Activated CD4-positive, alpha-beta T cell treated with anti-CD3 and anti-CD28 coated beads for 4 hours (primary cell): ENCODE data around the gene RPGRIP1L.

Experiments
- DNase-seq, 2 donors: peaks; one replicate each; pipeline ENCODE4 v3.0.0-alpha.2; 2020

RPGRIP1L gene

GRCh38 chr16:53703590-53704444 lies at the start of gene RPGRIP1L, which contains the start of gene FTO:
RPGRIP1L (minus strand) TSS chr16:53703859; CDS start chr16:53700723, 3,136 bp downstream.
FTO (plus strand) TSS chr16:53704156.
- DNase-seq = peak; percentile 92 to 99

GRCh38 chr16:53753431-53753830 lies 49.8 kb upstream of the RPGRIP1L start:
- DNase-seq = no peak

DNA sequence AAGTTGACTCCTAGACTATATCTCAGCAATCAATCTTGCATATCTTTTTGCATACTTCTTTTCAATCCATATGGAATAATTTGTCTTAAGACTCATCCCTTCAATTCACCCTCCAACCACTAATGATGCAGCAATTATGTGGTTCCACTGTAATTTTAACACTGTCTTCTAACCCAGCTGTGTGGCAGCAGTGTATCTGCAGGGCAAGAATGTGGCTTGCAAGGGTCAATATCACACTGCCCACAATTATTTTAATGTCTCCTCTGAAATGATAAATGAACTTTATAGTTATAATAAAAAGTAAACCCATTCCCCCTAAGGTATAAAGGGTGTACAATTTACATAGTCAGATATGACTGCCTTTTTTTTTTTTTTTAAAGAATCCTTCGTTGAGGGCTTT lies 48.9 kb upstream of the RPGRIP1L start:
- no peak for DNase-seq

GRCh38 chr16:53745753-53746266 lies 42.2 kb upstream of the RPGRIP1L start:
- DNase-seq = no peak

- no peak for DNase-seq
Measured at GRCh38 chr16:53745086-53745485, 41.4 kb upstream of the RPGRIP1L start.

DNA sequence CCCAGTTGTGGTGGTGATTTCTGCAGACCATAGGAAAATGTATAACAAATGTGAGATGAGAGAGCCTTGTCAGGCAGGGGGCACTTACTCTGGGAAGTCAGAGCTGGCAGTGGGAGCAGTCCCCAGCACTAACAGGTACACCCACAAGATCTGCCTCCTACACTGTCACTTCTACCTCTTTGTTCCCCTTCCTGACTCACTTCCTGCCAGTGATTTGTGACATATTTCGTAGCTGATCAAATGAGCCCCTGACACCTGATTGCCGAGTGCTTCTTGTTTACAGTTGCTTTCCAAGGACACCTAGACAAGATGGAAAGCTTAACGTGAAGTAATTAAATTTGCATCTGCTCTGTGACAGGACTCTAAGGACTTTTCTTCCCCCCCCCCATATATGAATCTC lies 40.8 kb upstream of the RPGRIP1L start:
- peak; percentile 29 to 34 for DNase-seq

DNA sequence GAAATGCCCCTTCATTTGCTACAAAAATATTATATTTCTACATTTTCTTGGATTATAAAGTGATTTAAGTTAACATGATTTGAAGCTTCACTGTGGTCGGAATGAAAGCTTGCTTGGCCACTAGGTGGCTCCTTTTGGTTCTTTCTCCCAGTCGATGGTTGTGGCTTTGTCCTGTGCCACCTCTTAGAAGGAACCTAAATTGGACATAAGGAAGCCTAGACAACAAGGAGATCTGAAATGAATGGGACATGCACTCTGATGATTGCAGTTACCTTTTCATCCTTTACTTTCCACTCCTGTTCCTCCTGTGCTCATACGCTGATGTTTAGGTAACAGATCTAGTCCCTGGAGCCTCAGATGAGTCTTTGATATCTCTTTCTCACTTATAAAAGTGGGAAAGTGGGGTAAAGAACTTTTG lies 39.5 kb upstream of the RPGRIP1L start:
- peak; percentile 5 to 21 for DNase-seq

DNA sequence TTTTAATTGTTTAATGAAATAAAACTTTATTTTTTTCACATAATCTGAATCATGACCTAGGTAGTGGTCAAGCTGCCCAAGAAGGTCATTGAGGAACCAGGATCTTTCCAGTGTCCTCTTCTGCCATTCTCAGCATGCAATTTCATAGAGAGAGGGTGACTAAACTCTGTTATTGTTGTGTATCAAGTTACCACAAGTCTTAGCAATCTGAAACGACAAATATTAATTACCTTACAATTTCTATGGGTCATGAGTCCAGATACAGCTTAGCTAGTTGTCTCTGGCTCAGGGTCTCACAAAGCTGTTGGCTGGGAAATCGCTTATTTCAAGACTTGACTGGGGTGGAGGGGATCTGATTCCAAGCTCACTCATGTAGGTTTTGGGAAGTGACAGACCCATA lies 37.9 kb upstream of the RPGRIP1L start:
- no peak for DNase-seq

- DNase-seq = no peak
Measured at GRCh38 chr16:53740933-53741531, 37.4 kb upstream of the RPGRIP1L start.

DNA sequence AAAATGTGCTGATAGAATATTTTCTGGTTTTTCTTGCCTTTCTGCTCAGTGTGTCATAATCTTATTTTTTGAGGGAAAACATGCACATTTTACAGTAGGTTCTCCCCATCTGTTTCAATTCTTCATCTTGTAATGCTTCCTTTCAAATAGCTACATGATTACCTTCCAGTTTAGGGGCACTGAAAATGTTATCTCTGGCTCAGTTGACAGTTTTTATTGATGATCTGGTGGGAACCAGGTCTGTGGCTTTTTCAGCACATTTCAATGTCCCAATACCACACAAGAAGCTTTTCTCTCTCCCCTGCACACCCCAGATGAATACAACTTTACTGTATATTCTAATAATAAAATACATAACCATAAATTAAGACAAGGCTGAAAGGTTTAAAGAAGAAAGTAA lies 36.8 kb upstream of the RPGRIP1L start:
- DNase-seq = no peak

DNA sequence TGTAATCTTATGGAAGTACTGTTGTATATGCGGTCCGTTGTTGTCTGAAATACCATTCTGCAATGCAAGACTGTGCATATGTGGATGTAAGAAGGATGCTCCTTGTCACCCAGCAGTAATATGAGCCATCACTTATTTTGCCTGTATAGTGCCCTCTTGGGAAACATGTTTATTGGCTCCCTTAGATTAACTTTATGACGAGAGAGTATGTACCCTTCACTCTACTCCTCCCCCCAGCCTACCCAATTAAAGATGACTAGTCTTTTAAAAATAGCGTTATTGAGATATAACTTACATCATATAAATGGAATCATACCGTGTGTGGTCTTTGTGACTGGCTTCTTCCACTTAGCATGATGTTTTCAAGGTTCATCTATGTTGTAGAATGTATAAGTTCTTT lies 33.9 kb upstream of the RPGRIP1L start:
- no peak for DNase-seq

DNA sequence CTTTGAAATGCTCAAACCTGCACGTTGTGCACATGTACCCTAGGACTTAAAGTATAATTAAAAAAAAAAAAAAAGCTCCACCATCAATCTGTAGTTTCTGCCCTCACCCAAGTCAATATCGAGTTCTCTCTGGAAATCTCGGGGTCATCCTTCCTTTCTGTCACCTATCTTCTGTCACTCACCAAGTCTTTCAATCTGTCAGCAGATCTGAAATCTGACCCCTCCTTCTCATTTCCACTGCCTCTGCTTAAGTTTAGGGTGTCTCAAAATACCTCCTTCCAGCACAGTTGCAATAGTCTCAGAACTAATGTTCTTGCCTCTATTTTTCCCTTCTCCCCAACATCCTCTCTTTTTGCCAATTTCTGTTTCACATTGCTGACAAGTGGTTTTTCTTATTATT lies 32.6 kb upstream of the RPGRIP1L start:
- no peak for DNase-seq

GRCh38 chr16:53734908-53735307 lies 31.2 kb upstream of the RPGRIP1L start:
- DNase-seq = no peak

DNA sequence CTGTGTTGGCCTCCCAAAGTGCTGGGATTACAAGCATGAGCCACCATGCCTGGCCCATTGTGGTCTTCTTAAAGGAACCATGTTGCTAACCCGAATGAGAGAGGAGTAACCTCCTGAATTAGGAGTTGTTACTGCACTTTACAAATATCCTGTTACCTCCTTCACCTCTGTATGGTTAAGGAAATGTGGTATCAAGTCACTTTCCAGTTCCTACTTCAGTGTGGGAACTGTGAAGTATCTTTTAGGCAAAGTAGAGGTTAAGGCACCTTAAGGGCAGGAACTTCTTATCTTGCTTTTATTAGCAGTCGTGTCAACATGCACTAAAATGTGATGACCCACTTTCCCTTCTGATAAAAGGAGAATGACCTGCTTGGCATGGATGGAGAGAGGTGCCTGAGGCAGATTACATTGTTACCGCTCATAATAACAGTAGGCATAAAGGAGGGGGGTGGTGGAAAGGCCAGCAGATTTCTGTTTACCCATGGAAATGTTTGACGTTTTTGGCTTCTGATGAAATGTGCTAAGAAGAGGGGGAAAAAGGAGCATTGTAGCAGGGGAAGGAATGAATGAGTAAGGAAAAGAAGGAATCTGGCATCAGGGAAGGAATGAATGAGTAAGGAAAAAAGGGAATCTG lies 28.8 kb upstream of the RPGRIP1L start:
- no peak for DNase-seq

DNA sequence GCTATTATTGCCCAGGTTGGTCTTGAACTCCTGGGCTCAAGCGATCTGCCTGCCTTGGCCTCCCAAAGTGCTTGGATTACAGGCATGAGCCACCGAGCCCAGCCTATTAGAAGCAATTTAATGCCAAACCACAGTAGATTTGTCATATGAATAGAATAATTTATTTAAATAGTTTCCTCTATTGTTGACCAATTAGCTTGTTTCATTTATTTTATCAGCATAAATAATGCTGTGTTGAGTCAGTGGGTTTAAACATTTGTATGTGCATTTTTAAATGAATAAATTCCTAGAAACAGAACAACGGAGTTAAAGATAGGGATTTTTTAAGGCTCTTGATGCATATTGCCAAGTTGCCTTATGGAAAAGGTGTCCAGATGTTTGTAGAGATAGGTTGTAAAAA lies 27.0 kb upstream of the RPGRIP1L start:
- DNase-seq = no peak

DNA sequence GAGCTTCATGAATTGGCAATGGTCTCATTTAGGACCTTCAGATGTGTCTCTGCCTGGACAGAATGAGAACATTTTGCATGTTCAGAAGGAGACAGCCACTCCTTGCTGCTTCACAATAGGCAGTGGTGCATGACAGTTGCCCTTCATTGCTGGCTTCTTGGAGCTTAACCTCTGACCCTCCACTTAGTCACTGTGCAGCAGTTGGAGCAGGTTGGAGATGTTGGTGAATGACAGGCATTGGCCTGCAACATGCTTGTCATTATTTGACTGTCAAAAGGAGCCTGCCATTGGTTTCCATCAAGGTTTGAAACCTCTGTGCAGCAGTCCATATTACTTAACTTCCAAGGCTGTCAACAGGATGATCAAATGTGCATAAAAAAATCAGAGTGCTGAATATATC lies 23.0 kb upstream of the RPGRIP1L start:
- DNase-seq = no peak

DNA sequence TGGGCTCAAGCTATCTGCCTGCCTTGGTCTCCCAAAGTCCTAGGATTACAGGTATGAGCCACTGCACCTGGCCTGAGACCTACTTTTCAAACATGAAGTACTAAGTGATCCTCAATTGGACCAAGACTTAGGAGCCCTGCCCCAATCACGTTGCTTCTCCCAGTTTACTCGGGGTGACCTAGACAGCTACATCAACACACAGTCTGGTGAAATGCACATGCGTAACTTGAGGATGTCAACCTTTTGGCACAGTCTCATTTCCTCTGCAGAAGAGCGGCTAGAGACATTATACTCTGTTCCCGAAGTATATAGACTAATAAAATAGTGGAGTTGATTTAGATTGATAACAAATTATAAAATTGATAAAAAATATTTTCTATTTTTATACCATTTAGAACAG lies 17.4 kb upstream of the RPGRIP1L start:
- no peak for DNase-seq

GRCh38 chr16:53717577-53717976 lies 13.9 kb upstream of the RPGRIP1L start:
- DNase-seq = no peak

DNA sequence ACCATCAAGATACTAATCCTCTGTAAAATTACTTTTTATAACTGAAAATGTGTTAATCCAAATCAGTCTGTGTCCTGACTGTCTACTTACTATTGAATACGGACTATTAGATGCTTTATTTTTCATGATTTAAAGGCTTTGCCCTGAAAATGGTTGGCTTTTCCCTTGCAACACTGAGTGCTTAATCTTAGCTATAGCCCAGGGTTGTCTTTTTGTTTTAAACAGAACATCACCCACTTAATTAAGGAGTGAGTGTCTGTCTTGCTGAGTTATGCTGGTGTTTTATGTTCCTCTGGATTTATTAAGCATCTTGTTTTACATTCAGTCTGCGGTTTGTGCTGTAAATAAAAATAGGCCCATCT lies 11.3 kb upstream of the RPGRIP1L start:
- DNase-seq = no peak

GRCh38 chr16:53714205-53715022 lies 10.8 kb upstream of the RPGRIP1L start:
- DNase-seq = no peak

- DNase-seq = no peak
Measured at GRCh38 chr16:53713403-53714204, 9.9 kb upstream of the RPGRIP1L start.

DNA sequence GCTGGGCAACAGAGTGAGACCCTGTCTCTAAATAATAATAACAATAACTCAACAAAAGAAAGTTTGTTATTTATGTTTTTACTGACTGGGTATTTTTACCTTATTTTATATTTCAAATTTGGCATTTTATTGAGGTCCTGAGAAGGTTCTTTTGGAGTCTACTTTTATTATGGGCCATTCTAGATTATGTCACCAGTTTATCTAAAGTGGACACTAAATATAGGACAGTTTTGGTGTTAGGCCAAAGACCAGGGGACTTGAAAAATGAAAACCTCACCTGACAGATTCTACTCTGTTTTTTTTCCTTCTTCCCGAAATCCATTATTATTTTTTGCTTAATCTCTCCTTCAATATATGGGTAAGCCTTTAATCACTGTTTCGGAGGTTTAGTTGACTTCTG lies 8.4 kb upstream of the RPGRIP1L start:
- DNase-seq = no peak
